GM19467 (cell line): ENCODE data around the gene AIFM1.

Experiments used
- ATAC-seq: cut with Tn5 transposase; IDR thresholded peaks from one replicate; pipeline ENCODE4 v1.9.1; 2021; ENCODE audit warnings: mild to moderate bottlenecking, moderate library complexity; ENCODE audit not compliant: unreplicated experiment

The AIFM1 gene

DNA sequence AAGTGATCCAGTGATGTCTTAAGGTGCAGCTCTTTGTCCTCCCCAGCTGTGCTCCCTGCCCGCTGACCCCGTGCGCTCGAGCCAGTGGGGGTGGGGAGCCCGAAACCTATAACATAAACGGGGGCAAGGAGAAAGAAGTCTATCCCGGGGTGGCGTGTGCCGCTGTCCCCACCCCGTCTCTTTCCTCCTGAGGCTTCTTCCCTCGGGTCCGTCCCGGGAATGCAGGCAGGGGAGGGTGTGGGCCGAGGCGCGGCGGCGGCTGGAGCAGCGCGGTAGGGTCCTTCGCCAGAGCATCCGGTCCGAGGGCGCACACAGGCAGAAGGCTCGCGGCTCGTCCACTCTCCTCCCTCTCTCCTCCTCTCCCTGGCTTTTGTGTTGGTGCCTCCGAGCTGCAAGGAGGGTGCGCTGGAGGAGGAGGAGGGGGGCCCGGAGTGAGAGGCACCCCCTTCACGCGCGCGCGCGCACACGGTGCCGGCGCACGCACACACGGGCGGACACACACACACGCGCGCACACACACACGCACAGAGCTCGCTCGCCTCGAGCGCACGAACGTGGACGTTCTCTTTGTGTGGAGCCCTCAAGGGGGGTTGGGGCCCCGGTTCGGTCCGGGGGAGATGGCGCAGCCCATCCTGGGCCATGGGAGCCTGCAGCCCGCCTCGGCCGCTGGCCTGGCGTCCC, 5.9 kb upstream of the AIFM1 start, which contains the start of gene RAB33A:
Gene RAB33A (plus strand): TSS at position 517 of the 681 bp plus-strand sequence. CDS start 101 bp downstream, at position 618.
- no peak for ATAC-seq

- ATAC-seq = peak; percentile 62
Measured at GRCh38 chrX:130170752-130171445, 5.3 kb upstream of the AIFM1 start.

DNA sequence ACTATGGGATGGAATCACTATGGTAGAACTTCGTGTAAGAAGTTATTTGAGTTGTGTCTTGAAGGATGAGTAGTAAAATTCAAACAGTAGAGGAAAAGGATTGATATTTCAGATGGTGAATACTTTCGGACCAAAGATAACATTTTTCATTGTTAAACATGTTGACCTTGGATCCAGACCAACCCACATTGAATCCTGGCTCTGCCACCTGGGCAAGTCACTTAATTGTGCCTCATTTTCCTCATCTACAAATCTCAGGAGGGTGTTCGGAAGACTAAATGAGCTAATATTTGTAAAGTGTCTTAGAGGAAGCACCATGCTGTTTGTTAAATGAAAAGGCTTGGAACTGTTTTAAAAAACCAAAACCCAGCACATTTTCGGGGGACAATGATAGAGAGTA, 1.4 kb upstream of the AIFM1 start:
- no peak for ATAC-seq

GRCh38 chrX:130166503-130166777, 799 bp upstream of the AIFM1 start:
- no peak for ATAC-seq

- no peak for ATAC-seq
Measured at GRCh38 chrX:130165181-130165702, 399 bp downstream of the AIFM1 start.

GRCh38 chrX:130163398-130163797, 2.2 kb downstream of the AIFM1 start:
- no peak for ATAC-seq

GRCh38 chrX:130162094-130162735, 3.4 kb downstream of the AIFM1 start:
- ATAC-seq = no peak

- ATAC-seq = no peak
Measured at GRCh38 chrX:130159776-130160175, 5.9 kb downstream of the AIFM1 start.

DNA sequence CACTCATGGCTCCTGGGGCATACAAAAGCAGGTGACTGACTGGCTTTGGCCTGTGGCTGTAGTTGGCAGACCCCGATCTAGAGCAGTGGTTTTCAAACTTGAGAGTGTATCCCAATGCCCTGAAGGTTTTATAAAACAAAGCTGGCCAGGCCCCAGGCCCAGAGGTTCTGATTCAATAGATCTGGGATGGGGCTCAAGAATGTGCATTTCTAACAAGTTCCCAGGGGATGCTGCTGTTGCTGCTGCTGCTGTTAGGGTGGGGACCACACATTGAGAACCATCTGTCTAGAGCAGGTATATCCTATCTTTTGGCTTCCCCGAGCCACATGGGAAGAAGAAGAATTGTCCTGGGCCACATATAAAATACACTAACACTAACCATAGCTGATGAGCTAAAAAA, 7.3 kb downstream of the AIFM1 start:
- ATAC-seq = no peak

- ATAC-seq = no peak
Measured at GRCh38 chrX:130155564-130155963, 10.1 kb downstream of the AIFM1 start.

DNA sequence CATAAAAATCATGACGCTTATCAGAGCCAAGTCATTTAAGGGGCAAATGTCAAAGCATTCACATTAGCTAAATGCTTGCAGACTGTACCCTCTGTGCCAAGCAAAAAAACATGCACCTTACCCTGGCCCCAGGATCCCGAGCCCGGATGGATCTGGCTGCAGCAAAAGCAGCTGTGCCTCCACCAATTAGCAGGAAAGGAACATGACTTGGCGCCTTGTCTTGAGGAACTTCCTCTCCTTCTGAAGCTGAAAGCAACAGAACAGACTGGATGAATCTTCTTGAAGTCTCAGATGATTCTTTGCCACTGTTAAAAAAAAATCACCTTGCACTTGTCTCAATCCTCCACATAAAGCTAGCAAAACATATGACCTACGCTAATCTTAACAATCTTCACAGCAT, 18.0 kb downstream of the AIFM1 start:
- no peak for ATAC-seq

- no peak for ATAC-seq
Measured at GRCh38 chrX:130145123-130145522, 20.5 kb downstream of the AIFM1 start.

GRCh38 chrX:130144509-130144908, 21.1 kb downstream of the AIFM1 start:
- no peak for ATAC-seq

DNA sequence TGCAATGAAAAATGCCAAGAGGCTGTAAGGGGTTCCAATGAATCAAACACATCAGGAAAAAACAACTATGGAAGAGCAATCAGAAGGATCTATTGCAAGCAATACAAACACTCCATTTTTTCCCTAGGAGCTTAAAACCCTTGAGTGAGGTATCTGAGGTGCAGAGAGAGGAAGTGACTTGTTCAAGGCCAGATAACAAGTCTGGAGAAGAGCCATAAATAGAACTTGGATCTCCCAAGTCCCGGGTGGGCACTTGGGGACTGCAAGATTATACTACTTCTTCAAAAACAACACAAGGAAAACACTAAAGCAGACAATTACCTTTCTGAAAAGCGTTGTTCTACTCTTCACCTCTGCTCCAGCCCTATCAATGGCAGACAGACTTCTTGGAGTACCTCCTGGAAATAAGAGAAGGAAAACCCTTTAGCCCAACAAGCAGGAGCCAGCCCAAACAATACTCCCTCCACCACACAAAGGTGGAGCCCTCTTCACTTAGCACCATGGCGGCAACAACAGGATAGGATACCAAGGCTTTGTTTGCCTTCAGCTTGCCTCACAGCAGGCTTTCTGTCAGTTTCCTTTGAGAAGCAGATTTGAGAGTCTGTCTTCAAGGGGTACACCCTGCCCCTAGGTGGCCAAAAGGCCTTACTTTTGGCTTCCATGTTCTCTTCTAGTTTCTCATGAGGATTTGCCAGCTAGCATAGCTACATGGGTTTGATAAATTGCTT, 26.0 kb downstream of the AIFM1 start:
- no peak for ATAC-seq

- no peak for ATAC-seq
Measured at GRCh38 chrX:130136961-130137360, 28.7 kb downstream of the AIFM1 start.

DNA sequence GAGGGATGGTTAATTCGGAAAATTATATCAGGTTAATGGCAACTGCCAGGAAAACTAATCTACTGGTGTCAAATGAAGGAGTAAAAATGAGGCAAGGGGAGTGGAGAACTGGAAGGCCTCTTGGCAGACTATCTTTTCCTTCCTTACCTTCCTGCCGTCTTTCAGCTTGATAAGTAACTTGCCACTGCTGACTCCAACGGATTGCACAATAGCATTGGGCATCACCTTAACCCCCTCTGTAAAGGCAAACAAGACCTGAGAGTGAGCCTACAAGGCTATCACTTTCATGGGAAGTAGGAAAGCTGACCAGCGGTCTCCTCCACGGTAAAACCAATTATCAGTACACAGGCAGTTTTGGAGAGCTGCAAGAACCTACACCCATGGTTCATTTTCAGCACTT, 29.1 kb downstream of the AIFM1 start:
- ATAC-seq = no peak

- no peak for ATAC-seq
Measured at GRCh38 chrX:130130990-130131389, 34.7 kb downstream of the AIFM1 start.

DNA sequence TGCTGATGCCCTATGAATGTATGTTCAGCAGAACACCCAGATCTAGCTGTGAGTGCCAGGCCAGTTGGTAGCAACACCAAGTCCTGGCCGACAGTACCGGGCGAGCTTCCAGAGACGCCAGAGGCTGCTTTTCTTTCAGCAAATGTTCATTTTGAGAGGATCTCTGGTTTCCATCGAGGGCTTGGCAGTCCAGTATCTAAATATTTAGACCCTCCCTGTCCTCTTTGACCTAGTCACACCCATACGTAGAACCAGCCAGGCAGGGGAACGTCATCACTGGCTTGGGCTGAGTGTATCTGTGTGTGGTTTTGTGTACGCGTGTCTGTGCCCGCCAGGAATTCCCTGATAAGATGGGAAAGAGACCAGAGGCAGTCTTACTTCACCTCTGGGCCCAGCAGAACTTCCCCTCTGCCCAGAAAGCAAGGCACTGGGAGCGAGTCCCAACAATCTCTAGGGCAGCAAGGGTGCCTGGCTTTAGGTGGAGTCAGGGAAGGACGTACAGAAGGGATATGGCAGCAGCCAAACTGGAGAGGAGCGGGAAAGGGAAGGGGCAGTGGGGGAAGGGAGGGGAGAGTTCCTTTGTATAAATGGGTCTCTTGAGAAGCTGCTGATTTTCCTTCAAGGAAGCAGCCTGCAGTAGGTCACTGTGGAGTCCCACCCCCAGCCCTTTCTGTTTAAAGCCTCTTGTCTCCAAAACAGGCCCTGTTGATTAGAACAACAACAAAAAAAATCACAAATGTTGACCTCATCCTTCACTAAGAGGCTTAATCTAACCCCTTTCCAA, 40.4 kb downstream of the AIFM1 start:
- no peak for ATAC-seq

DNA sequence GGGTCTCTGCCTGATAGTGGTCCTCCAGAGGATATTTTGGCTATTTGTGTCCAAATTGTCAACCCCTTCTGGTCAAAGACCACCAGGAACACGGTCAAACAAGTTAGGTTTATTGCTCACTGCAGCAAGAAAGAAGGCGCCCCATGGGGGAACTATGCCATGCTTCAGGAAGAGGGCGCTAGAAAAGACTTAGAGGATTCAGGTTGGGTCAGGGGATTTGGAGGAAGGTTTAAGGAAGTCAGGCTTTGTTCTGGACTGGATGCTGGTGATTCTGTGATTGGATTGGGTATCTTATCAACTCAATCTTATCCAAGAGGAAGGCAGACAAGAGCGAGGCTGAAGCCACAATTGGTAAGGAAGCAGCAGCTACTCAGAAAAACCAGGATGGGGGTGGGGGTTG, 41.1 kb downstream of the AIFM1 start:
- no peak for ATAC-seq

- no peak for ATAC-seq
Measured at GRCh38 chrX:130121505-130121800, 44.2 kb downstream of the AIFM1 start.
